GM19351 (cell line): Measurements from ENCODE around the gene AKAP13.
"Not testable (repeated sequence)": the region's sequence is repeated elsewhere in the genome, so short reads cannot be mapped to it uniquely, and the experiment has no call there.

Experiments
- ATAC-seq: cut with Tn5 transposase; IDR thresholded peaks from one replicate; pipeline ENCODE4 v1.9.1; 2021; ENCODE audit warnings: mild to moderate bottlenecking, moderate library complexity; ENCODE audit not compliant: unreplicated experiment

The AKAP13 gene

DNA sequence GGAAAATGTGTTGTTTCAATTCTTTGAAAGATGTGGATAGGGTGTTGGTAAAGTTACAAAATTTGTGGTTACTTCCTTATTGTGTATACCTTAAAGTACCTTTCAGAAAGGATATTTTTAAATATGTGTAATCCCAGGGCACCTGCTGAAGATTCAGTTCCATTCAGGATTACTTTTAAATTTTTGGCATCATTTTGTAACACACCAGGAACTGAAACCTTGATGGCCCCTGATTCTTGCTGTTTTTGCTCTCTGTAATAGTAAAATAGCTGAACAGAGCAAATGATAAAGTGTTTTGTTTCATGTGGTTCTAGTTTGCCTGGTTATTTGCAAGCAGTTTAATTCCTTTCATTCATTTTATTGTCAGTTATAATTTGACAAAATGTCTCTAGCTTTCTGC, 253.5 kb downstream of the AKAP13 start:
- no peak for ATAC-seq

DNA sequence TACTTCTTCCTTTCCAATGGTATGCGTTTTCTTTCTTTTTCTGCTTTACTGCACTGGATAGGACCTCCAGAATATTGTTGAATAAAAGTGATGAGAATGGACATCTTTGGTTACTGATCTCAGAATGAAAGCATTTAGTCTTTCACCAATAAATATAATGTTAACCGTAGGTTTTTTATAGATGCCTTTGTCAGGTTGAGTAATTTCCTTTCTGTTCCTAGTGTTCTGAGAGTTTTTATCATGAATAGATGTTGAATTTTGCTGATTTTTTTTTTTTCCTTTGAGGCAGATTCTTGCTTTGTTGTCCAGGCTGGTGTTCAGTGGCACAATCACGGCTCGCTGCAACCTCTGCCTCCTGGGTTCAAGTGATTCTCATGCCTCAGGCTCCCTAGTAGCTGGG, 255.9 kb downstream of the AKAP13 start:
- ATAC-seq: no peak

DNA sequence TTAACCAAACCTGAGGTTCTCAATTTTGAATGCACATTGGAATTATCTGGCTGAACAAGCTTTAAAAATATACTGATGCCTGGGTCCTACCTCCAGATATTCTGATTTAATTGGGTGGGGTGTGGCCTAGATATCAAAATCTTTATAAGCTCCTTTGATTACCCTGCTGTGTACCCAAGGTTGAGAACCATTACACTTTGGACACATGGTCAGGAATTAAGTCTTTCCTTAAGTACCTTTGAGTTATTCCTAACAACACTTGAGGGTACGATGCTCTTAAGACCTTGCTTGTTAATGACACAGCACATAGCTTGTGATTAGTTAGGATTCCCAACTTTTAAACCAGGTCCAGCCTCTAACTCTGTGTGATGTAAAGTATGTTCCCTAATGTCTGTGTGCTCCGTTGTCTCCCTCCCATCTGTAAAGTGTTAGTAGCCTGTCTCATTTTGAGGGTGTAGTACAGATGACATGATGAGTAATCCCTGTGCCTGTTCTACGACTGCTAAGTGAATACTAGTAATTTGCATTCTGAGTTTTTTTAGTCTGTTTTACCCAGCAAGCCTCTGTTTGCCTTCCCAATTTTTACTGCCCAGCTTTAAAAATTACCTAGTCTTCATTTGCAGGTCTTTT, 259.5 kb downstream of the AKAP13 start:
- peak; percentile 92 for ATAC-seq

DNA sequence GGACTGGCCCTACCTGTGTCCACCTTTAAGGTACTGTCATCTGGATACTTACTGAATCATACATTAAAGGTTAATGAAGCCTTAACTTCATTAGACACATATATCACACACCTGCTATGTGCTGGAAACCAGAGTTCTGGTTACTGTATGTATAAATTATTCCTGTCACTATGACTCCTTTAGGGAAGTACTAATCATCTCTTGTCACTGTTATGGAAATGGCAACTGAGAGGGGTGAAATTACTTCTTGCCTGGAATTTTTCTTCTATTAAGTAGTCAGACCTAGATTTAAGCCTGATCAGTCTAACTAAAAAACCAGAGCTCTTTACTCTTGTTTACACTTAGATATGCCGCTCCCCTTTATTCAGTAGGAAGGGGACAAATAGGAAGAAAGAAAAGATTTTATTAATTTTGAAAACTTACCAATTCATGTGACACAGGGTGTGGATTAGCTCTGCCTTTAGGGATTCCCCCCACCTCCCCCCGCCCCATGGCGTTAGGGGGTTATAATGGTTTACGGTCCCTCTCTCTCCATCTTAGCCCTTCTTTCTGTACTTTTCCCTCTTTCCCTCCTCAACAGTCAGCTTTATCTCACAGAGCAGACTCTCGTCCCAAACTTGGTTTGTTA, 261.8 kb downstream of the AKAP13 start:
- ATAC-seq: no peak

DNA sequence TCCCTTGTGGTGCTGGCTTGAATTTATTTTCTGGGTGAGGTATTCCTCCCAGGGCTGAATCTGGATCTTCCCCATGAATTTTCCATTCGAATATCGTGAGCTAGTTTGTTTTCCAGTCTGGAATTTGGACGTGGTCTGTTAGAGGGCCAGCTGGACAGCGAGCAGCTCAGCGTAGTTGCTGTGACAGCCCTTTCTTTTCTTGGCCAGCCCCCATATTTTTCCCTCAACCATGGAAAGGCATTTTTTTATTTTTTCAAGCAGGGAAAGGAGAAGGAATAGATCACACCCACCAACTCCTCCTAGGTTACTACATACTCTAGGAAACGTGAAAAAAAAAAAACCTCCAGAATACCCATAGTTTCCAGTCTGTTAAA, 262.3 kb downstream of the AKAP13 start:
- ATAC-seq: no peak

DNA sequence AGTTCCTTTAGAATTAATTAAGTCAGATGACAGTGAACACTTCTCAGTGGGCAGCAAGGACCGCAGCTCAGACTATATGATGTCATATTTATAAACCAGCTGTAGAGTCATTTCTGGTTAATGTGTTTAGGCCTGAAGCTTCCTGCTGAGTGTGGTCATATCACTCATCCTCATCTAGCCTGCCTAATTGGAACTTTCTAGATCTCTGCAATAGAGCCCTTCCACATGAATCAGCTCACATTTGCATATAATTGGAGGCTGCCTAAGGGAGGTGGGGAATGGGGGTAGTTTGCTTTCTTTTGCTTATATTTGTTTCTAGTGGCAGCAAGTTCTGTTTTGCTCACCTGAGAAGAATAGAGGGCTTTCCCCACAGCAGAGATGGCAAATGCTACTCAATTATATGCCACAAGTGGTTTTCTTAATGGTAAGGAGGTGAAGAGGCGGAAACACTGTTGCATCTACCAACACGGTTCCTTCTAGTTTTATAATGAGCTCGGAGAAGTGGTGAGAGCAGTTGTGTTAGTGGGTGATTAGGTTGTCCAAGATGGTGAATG, 266.2 kb downstream of the AKAP13 start:
- ATAC-seq: peak; percentile 91

DNA sequence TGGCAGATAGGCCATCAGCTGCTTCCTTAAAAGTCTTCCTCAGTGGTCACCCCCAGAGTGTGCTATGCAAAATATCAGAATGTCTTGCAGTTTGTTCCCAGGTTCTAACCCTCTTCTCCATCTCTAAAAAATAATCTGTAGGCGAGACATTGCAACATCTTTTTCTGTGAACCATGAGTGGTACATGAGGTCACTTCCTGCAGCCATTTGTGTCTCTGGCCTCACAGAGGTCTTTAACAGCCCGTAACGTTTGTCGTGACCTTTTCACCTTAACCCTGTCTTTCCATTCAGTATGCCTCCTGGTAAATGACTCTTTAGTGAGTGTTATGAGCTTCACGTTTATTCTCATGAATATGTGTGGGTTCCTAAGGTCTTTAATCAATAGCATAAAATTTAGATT, 269.0 kb downstream of the AKAP13 start:
- ATAC-seq: peak; percentile 56

DNA sequence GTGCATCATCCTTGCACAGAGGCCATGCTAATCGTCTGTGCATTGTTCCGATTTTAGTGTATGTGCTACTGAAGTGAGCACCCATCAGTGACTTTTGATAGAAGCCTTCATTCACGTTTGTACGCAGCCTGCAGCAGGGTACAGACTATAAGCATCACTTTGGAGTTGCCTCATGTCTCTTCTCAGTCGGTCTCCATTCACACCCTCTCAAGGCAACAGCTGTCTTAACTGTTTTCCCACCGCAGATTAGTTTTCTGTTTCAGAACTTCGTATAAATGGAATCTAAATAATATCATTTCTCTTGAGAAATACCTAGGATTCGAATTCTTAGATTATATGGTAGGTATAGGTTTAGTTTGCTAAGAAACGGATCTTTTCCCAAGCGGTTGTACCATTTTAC, 271.1 kb downstream of the AKAP13 start:
- ATAC-seq: no peak

DNA sequence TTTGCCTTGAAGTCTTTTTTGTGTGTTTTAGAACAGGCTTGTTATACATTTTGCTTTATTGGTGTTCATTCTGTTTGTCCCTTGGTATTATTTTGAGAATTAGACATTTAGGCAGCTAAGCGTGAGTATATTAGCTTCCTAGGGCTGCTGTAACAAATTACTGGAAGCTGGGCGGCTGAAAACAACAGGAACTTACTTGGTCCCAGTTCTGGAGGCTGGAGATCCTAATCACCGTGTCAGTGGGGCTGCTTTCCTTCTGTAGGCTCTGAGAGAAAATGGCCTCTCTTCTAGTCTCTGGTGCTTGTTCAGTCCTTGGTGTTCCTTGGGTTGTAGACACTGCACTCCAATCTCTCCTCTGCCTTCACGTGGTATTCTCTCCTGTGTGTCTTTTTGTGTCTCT, 272.1 kb downstream of the AKAP13 start:
- no peak for ATAC-seq

DNA sequence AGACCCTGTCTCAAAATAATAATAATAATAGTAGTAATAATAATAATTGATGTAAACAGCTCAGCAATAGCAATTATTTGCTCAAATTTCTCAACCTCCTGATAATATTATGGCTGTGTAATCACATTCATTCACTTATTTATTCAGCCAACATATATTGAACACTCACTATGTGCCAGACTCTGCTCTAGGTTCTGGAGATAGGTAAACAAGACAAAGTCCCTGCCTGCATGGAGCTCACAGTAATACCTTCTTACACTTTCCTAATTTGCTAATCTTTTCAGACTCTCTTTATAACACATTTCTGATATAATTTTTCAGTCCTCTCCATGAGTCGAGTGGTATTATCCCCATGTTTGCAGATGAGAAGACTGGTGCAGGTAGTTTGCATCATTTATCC, 276.7 kb downstream of the AKAP13 start:
- no peak for ATAC-seq

DNA sequence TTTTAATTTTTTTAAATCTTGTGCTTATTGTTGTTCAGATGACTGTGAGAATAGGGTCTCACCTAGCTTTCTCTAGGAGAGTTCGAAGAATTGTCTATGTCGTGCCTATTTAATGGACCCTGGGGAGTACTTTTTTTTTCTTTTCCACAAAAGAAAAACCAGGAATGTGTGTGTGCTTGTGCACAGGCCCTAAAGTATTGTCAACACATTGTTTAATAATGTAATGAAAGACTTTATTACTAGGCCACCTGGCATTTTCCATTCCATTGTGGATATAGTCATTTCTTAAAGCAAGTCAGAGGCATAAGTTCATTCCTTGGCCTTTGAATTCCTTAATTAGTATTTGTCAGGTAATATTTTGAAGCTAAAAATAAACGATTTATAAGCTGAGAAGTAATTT, 278.4 kb downstream of the AKAP13 start:
- ATAC-seq: no peak

DNA sequence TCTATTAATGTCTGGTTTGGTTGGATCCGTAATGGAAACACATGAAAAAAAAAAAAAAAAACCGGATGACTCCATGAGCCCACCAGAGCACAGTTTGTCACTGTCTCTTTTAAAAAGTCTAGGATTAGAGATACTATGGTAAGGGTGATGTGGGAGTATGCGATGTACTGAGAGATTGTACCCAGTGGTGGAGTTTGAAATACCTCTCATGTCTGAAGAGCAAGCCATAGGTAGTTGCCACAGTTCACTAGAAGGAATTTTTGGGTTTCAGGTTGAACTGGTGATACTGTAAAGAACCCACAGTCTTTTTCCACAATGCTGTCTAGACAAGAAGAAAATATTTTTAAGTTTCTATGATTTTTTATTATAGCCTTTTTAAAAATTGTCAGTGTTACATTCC, 281.5 kb downstream of the AKAP13 start:
- ATAC-seq: no peak

DNA sequence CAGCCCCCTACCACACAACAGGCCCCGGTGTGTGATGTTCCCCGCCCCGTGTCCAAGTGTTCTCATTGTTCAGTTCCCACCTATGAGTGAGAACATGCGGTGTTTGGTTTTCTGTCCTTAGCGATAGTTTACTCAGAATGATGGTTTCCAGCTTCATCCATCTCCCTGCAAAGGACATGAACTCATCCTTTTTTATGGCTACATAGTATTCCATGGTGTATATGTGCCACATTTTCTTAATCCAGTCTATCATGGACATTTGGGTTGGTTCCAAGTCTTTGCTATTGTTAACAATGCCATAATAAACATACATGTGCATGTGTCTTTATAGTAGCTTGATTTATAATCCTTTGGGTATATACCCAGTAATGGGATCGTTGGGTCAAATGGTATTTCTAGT, 285.3 kb downstream of the AKAP13 start:
- not testable (repeated sequence) for ATAC-seq

DNA sequence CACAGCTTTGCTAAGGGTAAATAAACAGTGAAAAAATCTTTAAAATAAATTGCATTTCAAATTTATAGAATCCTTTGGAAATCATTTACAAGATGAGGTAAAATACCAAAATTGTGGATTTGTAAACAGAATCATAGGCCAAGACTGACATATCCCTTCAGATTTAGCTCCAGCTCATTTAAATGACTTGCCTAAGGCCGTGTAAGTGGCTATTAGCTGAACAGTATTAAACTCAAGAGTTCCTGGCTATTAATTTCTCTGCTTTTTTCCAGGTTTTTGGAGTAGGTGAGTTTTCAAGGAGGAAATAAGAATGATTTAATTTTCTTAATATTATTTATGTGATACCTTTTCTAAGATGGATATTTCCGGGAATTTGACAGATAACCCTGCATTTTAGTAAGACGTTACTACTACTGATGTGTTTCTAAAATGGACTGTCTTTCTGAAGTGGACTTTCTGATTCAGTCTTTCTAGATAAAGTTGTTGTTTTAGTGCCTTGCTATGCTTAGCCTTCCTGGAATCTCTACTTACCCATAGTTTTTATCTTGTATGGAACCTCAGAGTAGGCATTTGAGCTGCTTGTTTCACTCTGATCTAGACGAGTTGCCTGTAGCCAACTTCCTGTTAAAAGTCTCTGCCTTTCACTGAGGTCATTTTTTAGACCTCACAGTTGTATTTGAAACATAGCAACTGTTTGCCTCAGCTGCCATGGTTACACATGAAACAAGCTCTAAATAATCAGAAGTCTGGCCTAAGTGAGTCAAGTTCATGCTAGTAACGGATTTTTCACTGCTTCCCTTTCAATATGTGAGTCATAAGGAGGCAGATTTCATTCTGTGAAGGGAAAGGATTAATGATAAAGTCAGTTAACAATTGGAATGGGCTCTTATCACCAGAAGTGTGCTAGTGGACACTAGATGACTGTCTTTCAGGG, 287.4 kb downstream of the AKAP13 start:
- peak; percentile 97 for ATAC-seq

DNA sequence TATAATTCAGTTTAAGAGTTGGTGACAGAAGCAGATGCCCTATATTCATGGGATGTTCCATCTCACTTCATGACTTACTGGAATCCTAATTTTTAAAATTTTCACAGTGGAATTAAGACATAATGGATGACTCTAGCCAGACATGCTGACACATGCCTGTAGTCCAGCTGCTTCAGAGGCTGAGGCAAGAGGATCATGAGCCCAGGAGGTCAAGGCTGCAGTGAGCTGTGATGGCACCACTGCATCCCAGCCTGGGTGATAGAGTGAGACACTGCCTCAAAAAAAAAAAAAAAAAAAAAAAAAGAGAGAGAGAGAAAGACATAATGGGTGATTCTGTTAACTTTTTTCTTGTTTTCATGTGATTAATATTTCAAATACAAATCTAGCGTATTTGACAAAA, 290.8 kb downstream of the AKAP13 start:
- ATAC-seq: no peak

DNA sequence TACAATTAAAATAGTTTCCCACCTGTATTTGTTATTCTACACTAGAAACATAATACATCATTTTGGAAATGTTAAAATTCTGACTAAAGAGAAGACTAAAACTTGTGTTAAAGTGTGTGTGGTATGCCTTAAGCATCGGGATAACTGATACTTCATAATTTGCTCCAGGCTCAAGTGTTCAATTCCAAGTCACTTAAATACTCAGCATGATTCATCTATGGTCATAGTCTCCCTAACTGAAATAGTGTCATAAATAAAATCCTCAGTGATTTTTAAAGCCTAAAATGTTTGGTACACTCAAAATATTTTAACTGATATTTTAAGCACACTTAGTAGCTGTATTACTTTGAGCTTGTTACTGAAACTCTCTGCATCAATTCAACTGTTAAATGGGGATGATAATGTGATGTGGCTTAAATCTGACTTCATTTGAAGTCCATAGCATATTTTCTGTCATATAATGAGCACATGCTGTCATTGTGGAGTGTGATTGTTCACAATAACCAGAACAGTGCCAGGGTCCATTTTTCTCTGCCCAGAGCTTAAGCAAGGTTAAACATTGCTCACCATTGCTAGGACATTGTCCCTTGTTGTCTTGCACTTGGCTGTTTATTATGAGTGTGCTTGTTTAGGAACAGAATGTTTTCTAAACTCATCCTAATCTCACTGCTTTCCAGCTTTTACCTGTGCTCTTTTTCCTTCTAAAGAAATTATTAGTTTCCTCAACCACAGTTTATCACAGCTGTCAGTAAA, 292.1 kb downstream of the AKAP13 start:
- ATAC-seq: no peak

DNA sequence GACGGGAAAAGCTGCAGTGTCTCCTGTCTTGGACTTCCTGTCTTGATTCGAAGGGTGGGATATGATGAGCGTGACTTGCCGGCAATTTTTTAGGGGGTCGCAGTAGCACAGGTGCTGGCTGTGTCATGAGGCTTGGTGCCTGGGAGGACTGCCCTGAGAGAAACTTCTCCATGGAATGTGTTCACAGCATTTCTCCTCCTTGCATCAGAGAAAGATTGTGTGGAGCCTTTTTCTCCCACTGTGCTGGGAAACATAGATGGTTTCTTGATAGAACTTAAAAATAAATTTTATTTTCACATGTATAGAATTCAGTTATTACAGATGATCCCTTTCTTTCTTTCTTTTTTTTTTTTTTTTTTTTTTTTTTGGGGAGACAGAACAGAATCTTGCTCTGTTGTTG, 292.9 kb downstream of the AKAP13 start:
- ATAC-seq: no peak

DNA sequence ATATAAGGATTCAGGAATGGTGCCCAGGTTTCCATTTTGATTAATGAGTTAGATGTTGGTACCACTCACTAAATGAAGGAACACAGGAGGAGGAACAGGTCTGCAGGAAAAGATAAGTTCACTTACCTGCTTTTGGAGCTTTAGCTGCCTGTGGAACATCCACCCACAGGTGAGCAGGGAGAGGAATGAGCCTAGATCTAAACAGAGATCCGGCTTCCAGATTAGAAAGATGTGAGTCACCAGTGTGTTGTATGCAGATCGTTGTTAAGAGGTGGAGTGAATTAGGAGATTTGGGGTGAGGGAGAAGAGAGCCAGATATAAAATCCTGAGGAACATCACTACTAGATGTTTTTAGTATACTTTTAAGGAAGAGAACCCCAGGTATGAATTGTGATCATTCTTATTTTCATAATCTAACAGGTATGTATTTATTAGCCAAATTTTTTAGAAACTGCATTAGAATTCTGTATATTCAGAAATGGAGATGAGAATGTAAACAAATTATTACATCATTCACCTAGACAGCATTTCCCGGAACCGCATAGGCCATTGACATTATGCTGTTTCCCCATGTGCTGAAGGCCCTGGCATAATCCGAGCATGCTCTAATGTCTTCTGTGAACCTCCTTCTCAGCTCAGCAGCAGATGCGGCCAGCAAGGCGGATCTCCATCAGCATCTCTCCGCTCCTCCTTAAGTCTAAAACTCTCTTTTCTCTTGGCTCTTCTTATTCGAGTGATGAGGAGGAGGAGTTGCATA, 296.1 kb downstream of the AKAP13 start:
- ATAC-seq: no peak

DNA sequence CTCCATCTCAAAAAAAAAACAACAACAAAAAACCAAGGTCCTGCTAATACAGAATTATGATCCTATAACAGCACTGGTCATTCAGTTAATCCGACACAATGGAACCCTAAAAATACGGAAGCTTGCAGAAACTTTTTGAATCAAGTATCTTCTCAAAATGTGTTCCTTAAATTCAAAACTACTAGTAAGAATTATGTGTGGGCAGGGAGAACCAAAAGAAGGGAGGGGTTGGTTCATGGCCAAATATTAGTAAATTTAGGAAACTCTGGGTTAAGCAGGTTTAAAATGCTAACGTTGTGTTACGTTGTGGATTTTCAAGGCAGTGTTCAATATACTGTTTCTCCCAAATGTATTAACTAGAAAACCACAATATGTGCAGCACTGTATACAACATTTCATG, 298.8 kb downstream of the AKAP13 start:
- no peak for ATAC-seq

DNA sequence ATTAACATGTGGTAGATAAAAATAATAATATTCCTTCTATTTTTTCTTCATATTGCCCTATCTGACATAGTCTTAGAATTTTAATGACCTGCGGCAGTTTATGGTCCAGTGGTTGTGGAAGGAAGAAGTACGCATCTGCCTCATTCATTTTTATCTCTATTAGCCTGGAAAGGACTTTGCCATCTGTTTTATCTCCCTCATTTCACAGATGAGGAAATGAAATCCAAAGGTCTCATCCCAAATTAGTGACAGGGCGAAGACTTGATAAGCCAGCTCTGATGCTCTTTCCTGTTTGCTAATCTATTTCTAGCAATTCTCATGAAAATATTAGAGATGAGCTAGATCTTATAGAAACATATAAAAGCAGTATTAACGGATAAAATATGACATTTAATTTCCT, 301.0 kb downstream of the AKAP13 start:
- no peak for ATAC-seq
